Astrocyte (in vitro differentiated cells and primary cell): ENCODE results near the gene CEP63. TPM values are rescaled to one million over a fixed set of nuclear protein-coding genes. Genes with fewer than 3 reads are reported as not detected.

Experiments used
- DNase-seq: peaks from one replicate; pipeline ENCODE4 v3.0.0-alpha.2; 2010; ENCODE audit warnings: low read depth
- FAIRE-seq: peaks from 2 replicates; lab custom pipeline; 2011; peaks lifted over from hg19 to GRCh38; lab: Jason Lieb, UNC
- H2AFZ ChIP-seq: 2 replicates; pipeline ENCODE4 v1.6.0; 2012; ENCODE audit warnings: low read depth, low read length, inconsistent platforms
- H3K27ac ChIP-seq: 2 replicates; pipeline ENCODE4 v1.5.1; 2011; ENCODE audit warnings: low read depth, low read length, inconsistent platforms
- H3K27me3 ChIP-seq: 2 replicates; pipeline ENCODE4 v1.6.0; 2011; ENCODE audit warnings: low read length, inconsistent platforms; ENCODE audit not compliant: insufficient read depth
- H3K36me3 ChIP-seq: 2 replicates; pipeline ENCODE4 v1.5.1; 2011; ENCODE audit warnings: low read length, inconsistent platforms; ENCODE audit not compliant: insufficient read depth
- H3K4me1 ChIP-seq: 2 replicates; pipeline ENCODE4 v1.5.1; 2011; ENCODE audit warnings: low read length, inconsistent platforms; ENCODE audit not compliant: insufficient read depth
- H3K4me2 ChIP-seq: 2 replicates; pipeline ENCODE4 v1.6.0; 2012; ENCODE audit warnings: low read length, inconsistent platforms
- H3K4me3 ChIP-seq: 2 replicates; pipeline ENCODE4 v1.5.1; 2011; ENCODE audit warnings: low read depth, mild to moderate bottlenecking, low read length, inconsistent platforms; ENCODE audit not compliant: insufficient read depth
- H3K79me2 ChIP-seq: 2 replicates; pipeline ENCODE4 v1.6.0; 2012; ENCODE audit warnings: mild to moderate bottlenecking, low read length, inconsistent platforms; ENCODE audit not compliant: insufficient read depth
- H3K9ac ChIP-seq: 2 replicates; pipeline ENCODE4 v1.6.0; 2012; ENCODE audit warnings: mild to moderate bottlenecking, low read length, inconsistent platforms
- H3K9me3 ChIP-seq: 2 replicates; pipeline ENCODE4 v1.5.1; 2012; ENCODE audit warnings: low read depth, mild to moderate bottlenecking, low read length, inconsistent platforms; ENCODE audit not compliant: insufficient read depth
- H4K20me1 ChIP-seq: 2 replicates; pipeline ENCODE4 v1.6.0; 2012; ENCODE audit warnings: low read length, inconsistent platforms; ENCODE audit not compliant: insufficient read depth
- H3K27ac Mint-ChIP-seq: one replicate; pipeline ENCODE4 v1.8.0; 2021; ENCODE audit warnings: mild to moderate bottlenecking, mixed read lengths; ENCODE audit not compliant: unreplicated experiment
- H3K27me3 Mint-ChIP-seq: one replicate; pipeline ENCODE4 v1.8.0; 2021; ENCODE audit warnings: low read depth, mixed read lengths; ENCODE audit not compliant: unreplicated experiment
- H3K36me3 Mint-ChIP-seq: one replicate; pipeline ENCODE4 v1.8.0; 2021; ENCODE audit warnings: low read depth, mixed read lengths; ENCODE audit not compliant: unreplicated experiment
- H3K4me1 Mint-ChIP-seq: one replicate; pipeline ENCODE4 v1.8.0; 2021; ENCODE audit warnings: low read depth, mixed read lengths; ENCODE audit not compliant: unreplicated experiment
- H3K4me3 Mint-ChIP-seq: one replicate; pipeline ENCODE4 v1.8.0; 2021; ENCODE audit warnings: mild to moderate bottlenecking, moderate library complexity, mixed read lengths; ENCODE audit not compliant: unreplicated experiment
- H3K9me3 Mint-ChIP-seq: one replicate; pipeline ENCODE4 v1.8.0; 2021; ENCODE audit warnings: mild to moderate bottlenecking, mixed read lengths; ENCODE audit not compliant: unreplicated experiment
- EZH2 ChIP-seq: IDR thresholded peaks from 2 replicates; pipeline ENCODE4 v1.6.1; 2012; ENCODE audit warnings: mild to moderate bottlenecking, low read length, inconsistent platforms; ENCODE audit not compliant: insufficient read depth
- total RNA-seq: library from RNA; stranded (reverse); gene quantifications from 2 replicates; pipeline ENCODE4 v1.2.1, GENCODE V29; 2021
- TF ChIP-seq, protein P1 (sequence below): IDR thresholded peaks from 2 replicates; pipeline ENCODE4 v1.5.1; 2011; ENCODE audit warnings: low read depth, mild to moderate bottlenecking, inconsistent platforms, low read length, moderate library complexity; ENCODE audit not compliant: insufficient read depth

CEP63 gene
- total RNA-seq, 1 donor from 2014 or later: 21.3 TPM

DNA sequence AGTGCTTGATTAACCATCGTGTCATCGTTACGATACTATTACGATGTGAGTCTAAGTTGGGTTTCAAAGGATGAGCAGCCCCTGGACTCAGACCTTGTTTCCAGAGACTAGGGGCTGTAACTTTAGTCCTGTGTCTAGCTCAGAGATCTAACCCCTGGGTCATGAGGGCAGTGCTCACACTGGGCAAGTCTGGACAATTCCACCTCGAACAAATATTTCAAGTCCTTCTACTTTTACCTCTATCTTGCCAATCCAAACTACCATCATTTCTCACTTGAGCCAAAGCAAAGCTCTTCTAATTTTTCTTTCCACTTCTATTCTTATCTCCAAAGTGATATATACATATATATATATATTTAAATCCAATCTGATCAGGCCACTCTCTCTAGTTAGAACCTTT is 10.9 kb upstream of the CEP63 start:
- Histone ChIP-seq H2AFZ (no peak overlapping the region), H3K27ac (no peak overlapping the region), H3K9me3 (no peaks in the 10 kb centered on the region), H3K4me3 (no peak overlapping the region), H3K27me3 (no peaks in the 10 kb centered on the region), H3K9ac (no peak overlapping the region), H3K4me1 (peaks cover 30% of the 10 kb centered on the region), H3K4me2 (no peak overlapping the region), H3K79me2 (no peaks in the 10 kb centered on the region), H3K36me3 (peaks cover 17% of the 10 kb centered on the region), H4K20me1 (no peaks in the 10 kb centered on the region)
- peaks cover 36% of the 10 kb centered on the region for H3K4me1 Mint-ChIP-seq
- no peaks in the 10 kb centered on the region for H3K27me3 Mint-ChIP-seq
- no peaks in the 10 kb centered on the region for H3K9me3 Mint-ChIP-seq
- TF ChIP-seq EZH2: no peak
- TF ChIP-seq, protein P1, sequence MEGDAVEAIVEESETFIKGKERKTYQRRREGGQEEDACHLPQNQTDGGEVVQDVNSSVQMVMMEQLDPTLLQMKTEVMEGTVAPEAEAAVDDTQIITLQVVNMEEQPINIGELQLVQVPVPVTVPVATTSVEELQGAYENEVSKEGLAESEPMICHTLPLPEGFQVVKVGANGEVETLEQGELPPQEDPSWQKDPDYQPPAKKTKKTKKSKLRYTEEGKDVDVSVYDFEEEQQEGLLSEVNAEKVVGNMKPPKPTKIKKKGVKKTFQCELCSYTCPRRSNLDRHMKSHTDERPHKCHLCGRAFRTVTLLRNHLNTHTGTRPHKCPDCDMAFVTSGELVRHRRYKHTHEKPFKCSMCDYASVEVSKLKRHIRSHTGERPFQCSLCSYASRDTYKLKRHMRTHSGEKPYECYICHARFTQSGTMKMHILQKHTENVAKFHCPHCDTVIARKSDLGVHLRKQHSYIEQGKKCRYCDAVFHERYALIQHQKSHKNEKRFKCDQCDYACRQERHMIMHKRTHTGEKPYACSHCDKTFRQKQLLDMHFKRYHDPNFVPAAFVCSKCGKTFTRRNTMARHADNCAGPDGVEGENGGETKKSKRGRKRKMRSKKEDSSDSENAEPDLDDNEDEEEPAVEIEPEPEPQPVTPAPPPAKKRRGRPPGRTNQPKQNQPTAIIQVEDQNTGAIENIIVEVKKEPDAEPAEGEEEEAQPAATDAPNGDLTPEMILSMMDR: no peak
- no peak for FAIRE-seq
- H3K27ac Mint-ChIP-seq: no peak overlapping the region
- H3K36me3 Mint-ChIP-seq: peaks cover 6% of the 10 kb centered on the region
- DNase-seq: no peak
- no peak overlapping the region for H3K4me3 Mint-ChIP-seq

DNA sequence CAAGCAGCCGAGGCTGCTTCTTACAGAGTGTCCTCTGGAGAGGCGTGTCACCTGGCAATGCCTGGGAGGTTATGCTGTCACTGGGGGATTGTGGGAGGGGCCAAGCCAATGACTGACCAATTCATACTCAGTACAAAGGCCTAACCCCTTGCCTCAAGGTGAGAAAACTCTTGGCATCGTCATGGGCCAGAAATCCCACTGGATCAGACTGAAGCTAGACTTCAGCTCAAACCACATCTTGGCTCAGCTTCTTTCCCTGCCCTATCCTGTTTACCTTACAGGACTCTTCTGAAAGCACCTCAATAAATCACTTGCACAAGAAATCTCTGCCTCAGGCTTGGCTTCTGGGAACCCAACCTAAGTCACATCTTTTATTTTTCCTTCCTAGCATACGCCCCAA is 9.6 kb upstream of the CEP63 start:
- Histone ChIP-seq H4K20me1 (no peaks in the 10 kb centered on the region), H3K4me3 (no peak overlapping the region), H3K79me2 (peaks cover 11% of the 10 kb centered on the region), H2AFZ (no peak overlapping the region), H3K4me2 (no peak overlapping the region), H3K9me3 (no peaks in the 10 kb centered on the region), H3K9ac (peak overlapping the region; percentile 35), H3K36me3 (peaks cover 26% of the 10 kb centered on the region), H3K27me3 (no peaks in the 10 kb centered on the region), H3K27ac (peak overlapping the region; percentile 45), H3K4me1 (peaks cover 28% of the 10 kb centered on the region)
- Mint-ChIP-seq H3K4me1 (peaks cover 36% of the 10 kb centered on the region), H3K27ac (peak overlapping the region; percentile 6), H3K4me3 (peak overlapping the region; percentile 63), H3K9me3 (no peaks in the 10 kb centered on the region), H3K36me3 (peaks cover 6% of the 10 kb centered on the region), H3K27me3 (no peaks in the 10 kb centered on the region)
- peak; percentile 79 for DNase-seq
- no peak for FAIRE-seq
- TF ChIP-seq EZH2: no peak
- TF ChIP-seq, protein P1: no peak

DNA sequence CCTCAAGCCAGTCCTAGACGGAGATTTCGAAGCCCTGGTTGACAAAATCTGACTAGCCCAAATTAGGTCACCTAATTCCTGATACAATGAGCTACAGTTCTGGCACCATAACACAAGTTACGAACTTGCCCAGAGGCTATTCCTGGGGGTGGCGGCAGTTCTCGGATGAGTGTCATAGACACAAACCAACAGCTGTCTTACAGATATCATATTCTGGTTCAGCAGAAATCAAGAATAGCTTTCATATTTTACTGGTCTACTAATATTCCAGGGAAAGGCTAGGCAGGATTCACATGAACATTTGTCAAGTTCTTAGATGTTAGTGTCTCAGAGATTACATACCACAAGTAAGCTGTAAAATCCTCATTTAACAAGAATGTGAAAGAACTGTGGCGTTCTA is 8.9 kb upstream of the CEP63 start:
- no peak overlapping the region for H3K4me3 Mint-ChIP-seq
- peak overlapping the region; percentile 75 for H3K27ac Mint-ChIP-seq
- no peak overlapping the region for H2AFZ ChIP-seq
- no peak overlapping the region for H3K4me2 ChIP-seq
- no peaks in the 10 kb centered on the region for H3K27me3 ChIP-seq
- no peak for FAIRE-seq
- H3K4me1 ChIP-seq: peaks cover 21% of the 10 kb centered on the region
- H4K20me1 ChIP-seq: no peaks in the 10 kb centered on the region
- no peaks in the 10 kb centered on the region for H3K9me3 ChIP-seq
- H3K4me1 Mint-ChIP-seq: peaks cover 36% of the 10 kb centered on the region
- H3K36me3 ChIP-seq: peaks cover 29% of the 10 kb centered on the region
- H3K27ac ChIP-seq: peak overlapping the region; percentile 45
- no peaks in the 10 kb centered on the region for H3K27me3 Mint-ChIP-seq
- TF ChIP-seq, protein P1: no peak
- peaks cover 6% of the 10 kb centered on the region for H3K36me3 Mint-ChIP-seq
- no peaks in the 10 kb centered on the region for H3K9me3 Mint-ChIP-seq
- no peak overlapping the region for H3K4me3 ChIP-seq
- DNase-seq: peak; percentile 52
- H3K9ac ChIP-seq: peak overlapping the region; percentile 35
- H3K79me2 ChIP-seq: peaks cover 16% of the 10 kb centered on the region
